GM19328 (cell line): ENCODE measurements around the gene KCNIP4.
A peak's percentile ranks its signal among the peaks of the same experiment; 100 is the strongest.
"Not testable (repeated sequence)": the region's sequence is repeated elsewhere in the genome, so short reads cannot be mapped to it uniquely, and the experiment has no call there.

Source experiments
- ATAC-seq: cut with Tn5 transposase; IDR thresholded peaks from one replicate; pipeline ENCODE4 v1.9.1; 2021; ENCODE audit warnings: mild to moderate bottlenecking, moderate library complexity; ENCODE audit not compliant: unreplicated experiment

The KCNIP4 gene

DNA sequence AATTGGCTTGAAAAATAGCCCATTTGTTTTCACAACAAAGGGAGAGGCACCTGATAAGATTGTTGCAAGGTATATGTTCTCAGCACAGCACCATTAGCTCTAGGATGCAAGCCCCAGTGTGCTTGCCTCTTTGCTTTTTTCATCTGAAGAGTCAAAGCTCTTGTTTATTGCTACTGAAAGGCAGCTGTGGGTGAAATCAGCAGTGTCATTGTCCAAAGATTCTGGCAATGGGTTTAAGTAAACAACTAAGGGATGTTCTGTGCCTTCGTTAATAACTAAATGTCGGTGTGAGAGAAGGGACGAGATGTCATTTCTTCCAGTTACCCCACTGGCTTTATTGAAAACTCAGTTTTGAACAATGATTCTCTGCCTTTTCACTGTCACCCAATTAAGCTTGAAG lies 567.7 kb downstream of the KCNIP4 start:
- no peak for ATAC-seq

DNA sequence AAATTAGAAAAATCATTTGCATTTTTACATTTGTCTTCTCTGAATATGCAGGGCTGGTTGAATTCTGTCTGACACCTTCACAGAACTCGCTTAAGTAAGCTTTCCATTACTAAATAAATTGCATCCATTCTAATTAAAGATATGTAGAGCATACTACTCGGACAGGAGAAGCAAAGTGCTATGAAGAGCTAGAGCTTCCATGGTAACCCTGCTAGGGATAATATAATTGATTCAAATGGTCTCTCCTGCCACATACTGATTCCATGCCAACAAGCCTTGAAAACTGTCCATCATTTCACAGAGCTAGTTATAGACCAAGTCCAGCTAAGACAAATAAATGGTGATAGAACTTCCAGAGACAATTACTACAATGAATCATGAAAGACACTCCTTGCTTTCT lies 571.5 kb downstream of the KCNIP4 start:
- no peak for ATAC-seq

DNA sequence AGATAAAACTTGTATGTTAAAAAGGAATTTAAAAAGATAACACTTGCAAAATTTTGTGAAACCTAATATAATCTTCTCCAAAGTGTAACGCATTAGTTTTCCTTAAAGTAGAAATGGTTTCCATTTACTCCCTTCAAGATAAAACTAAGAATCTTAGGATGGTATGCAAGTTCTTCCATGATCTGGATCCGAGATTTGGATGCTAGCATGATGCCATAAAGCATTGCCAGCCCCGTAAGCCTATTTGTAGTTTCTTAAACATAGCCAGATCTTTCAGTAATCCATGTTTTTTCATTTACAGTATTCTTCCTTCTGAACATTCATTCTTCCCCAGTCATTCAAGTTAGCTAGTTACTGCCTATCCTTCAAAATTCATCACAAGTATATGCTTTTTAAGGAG lies 572.4 kb downstream of the KCNIP4 start:
- ATAC-seq = no peak

DNA sequence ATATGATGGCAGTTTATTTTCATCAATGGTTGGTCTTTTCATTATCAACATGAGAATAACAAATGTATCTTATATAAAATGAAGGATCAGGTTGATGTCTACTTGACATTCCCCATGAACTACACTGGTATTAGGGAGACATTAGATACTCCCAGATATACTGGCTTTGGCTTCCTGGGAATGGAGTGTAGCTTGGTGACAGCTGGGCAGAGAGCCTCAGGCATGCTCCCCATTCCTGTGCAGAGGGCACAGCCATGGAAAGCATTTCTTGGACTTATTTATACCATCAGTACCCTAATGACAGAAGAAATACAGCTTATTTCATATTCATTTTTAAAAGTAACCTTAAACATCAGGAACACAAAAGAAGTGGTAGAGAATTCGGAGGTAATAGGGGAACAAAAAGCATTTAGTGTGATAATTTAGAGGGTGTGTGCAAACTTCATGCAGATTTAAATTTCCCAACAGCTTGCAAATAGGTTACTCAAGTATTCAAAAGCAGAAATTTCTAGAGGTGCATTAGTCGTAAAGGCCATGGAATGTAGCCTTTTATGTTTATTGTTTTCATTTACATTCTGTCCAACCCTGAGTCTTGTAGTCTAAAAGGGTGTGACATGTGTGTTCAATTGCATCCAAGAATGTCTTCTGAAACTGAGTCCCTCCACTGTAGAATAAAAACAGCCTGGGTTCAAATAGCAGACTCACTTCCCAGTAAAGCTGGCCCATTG lies 573.8 kb downstream of the KCNIP4 start:
- ATAC-seq = no peak

DNA sequence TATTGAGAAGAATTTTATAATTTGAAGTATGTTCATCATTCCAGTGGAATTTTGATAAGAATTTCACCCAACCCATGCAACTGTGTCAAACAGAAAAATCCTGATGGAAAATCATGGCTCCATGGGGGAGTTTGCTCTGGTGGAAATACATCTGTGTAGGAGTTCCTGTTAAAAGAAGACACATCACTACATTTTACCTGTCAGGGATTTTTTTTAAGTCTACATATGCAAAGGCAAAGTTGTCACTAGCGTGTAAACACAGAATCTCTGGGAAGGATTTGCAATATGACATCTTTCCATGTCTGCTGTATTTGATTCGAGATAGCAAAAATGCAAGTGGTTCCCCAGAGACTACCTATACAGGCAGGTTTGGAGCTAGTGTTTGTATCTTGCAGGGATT lies 581.0 kb downstream of the KCNIP4 start:
- no peak for ATAC-seq

DNA sequence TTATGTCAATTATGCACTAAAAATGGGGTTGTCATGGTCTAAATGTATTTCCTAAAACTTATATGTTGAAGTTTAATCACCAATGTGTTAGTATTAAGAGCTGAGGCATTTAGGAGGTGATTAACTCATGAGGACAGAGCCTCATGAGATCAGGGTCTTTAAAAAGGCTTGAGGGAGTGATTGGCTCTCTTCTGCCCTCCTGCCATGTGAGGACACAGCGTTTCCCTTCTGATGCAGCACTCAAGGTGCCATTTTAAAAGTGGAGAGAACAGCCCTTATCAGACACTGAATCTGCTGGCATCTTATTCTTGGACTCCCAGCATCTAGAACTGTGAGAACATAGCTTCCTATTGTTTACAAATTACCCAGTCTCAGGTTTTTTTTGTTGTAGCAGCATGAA lies 581.7 kb downstream of the KCNIP4 start:
- no peak for ATAC-seq

DNA sequence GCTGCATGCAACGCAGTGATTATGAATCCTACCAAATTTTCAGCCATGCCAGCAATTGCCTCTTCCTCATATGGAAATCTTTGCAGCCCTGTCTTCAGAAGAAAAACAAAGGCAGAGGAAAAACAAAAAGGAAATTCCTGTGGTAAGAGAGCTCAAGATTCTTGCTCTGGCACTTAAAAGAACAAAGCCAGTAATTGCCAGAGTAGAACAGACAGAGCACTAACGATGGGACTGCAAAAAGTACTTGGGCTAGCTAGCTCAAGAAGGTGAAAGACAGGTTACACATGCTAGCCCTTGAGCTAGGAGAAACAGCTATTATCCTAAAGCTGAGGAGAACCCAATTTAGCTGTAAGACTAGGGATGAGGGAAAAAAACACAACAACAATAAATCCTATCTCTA lies 582.3 kb downstream of the KCNIP4 start:
- ATAC-seq = no peak

DNA sequence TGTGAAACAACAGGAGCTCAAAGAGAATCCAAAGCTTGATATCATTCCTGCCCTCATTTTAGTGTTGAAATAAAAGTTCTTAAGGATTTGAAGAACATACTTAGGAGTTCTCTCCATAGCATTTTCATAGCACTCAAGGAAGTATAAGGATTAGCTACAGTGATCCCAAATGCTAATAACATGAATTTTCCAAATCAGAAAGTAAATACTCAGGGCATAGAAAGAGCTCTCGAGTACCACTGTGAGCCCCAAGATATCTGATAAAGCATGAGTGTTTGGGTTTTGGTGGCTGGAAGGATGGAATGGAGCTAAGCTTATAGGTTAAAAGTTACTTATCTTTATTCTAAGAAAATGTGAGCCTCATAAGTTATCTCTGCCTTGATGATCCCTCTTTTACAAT lies 584.9 kb downstream of the KCNIP4 start:
- no peak for ATAC-seq

DNA sequence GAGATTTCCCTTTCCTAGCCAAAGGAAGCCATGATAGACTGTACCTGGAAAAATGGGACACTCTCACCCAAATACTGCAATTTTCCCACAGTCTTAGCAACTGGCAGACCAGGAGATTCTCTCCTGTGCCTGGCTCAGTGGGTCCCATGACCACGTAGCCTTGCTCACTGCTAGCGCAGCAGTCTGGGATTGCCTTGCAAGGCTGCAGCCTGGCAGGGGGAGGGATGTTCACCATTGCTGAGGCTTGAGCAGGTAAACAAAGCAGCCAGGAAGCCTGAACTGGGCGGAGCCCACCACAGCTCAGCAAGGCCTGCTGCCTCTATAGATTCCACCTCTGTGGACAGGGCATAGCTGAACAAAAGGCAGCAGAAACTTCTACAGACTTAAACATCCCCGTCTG lies 596.2 kb downstream of the KCNIP4 start:
- ATAC-seq = not testable (repeated sequence)

DNA sequence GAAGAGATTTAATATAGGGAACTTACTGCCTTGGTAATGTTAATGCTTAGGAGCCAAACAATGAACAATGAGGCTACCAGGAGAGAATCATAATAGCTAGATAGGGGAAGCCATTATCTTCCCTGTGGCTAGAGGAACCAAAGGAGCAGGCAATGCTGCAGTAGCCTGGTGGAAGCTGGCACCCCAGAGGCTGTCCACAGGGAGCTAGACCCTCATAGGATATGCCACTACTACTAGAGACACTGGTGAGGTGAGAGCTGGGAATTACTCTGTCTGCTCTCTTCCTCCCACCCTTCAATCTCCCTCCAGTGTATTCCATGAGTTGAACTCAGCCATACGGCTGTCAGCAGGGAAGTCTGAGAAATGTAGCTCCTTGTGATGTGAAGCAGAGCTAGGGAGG lies 601.4 kb downstream of the KCNIP4 start:
- ATAC-seq = no peak

DNA sequence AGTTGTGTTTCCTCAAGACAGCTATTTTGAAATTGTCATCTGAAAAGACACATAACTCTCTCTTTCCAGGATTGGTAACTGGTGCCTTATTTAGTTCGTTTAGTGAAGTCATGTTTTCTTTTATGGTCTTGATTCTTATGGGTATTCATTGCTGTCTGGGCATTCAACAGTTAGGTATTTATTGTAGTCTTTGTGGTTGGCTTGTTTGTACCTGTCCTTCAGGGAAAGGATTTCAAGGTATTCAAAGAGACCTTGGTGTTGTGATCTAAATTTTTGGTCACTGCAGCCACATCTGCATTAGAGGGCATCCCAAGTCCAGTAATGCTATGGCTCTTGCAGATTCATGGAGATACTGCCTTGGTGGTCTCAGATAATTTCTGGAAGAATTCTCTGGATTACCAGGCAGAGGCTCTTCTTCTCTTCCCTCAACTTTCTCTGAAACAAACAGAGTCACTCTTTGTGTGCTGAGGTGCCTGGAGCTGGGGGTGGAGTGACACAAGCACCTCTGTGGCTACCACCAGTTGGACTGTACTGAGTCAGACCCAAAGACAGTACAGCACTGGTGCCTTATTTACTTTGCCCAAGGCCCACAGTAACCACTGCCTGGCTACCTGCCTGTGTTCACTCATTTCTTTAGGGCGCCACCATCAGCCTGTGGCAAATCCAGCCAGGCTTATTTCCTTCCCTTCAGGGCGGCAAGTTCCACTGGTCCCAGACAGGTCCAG lies 620.4 kb downstream of the KCNIP4 start:
- ATAC-seq = no peak

DNA sequence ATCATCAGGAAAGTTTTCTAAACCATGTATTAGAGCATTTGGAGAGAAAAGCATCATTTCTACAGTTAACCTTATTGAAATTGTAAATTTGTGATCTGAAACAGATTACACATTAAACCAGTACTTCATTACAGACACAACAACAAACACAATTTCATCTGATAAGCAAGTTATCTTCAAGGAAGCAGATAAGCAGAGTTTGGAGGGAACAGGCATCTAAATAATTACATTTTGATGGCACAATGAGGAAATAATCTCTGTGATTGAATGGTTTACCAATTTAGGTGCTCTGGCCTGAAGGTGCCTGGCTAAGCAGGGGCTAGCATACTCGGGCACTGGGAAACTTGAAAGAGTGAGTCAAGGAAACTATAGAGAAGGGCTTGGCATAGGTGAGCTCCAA lies 628.5 kb downstream of the KCNIP4 start:
- no peak for ATAC-seq

DNA sequence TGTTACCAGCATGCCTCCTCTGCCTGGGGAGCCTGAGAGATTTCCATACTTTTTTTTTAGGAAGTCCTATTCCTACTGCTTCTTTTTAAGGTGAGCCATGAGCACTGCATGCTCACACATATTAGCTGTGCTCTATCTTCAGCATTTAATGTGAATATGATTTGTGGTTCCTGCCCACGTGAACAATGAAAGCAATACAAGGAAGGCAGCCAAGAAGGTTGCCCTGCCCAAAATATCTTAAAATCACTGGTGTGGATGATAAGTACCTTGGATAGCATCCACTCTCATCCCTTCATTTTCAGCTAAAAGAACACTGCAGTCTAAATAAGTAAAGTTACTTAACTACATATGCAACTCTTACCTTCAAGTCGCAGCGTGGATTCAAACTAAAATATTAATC lies 640.9 kb downstream of the KCNIP4 start:
- ATAC-seq = no peak

DNA sequence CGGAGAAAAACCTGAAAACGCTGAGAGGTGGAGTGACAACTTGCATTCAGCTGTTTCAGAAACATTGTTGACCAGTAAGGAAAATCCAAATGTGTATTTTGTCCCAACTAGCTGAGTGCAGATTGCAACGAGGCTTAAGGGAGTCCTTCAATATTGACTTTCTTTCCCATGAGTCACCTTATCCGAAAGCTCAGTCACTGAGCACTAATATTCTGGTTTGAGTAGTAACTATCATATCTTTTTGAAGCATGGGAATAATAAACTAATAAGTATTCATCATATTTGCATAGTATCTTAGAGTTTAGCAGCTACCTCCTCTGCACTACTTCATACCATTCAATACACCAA lies 644.1 kb downstream of the KCNIP4 start:
- ATAC-seq = no peak

DNA sequence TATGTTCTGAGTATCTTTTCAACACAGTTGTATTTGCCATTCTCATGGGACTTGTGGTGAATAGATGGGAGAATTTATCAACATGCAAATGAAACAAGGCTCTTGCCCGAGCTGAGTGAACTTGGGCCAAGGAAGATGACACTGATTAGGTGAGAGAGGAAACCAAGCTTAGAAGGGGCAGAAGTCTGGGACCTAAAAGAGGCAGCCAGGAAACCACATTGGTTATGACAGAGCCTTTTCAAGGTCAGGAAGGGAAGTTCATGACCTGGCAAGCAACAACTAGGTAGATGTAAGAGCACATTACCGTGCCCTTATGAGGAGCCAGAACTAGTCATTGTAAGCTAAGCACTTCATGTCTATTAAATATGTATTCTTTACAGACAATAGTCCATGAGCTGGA lies 658.0 kb downstream of the KCNIP4 start:
- peak; percentile 78 for ATAC-seq

DNA sequence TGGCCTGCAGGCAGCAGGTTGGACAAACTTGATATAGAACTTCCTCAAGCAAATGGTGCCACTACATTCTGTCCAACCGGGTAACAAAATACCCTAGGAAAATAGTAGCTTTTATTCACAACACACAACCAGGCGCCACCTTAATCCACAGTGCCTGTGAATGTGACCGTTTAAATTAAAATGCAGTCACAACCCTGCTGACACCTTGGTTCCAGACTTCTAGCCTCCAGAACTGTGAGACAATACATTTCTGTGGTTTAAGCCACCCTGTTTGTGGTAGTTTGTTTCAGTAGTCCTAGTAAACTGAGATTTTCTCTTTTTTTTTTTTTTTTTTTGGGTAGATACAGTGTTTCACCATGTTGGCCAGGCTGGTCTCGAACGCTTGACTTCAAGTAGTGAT lies 672.5 kb downstream of the KCNIP4 start:
- no peak for ATAC-seq

DNA sequence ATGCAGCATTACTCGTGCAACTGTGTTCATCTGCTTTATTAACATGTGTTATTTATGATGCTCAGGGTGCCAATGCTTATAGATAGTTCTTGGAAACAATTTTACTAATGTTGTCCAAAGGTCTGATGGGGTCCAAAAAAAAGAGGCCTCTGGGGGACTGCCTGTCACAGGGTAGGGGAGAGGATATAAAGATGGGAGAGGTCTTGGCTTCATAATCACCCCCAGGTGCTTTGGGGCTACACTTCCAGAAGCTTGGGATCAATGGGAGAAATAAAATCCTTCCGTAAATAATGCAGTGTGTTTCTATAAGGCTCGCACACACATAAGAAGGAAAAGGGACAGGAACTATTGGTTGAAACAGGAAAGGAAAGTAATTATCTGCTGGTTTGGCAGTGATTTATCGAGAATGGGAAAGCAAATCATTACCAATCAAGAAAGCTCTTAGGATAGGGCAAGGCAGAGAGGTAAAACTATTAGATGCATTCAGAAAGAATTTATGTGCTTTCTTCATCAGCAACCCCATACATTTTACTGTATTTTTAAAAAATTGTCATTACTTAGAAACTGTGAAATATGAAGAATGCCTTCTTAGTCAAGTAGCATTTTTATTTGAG lies 677.0 kb downstream of the KCNIP4 start:
- ATAC-seq = no peak

DNA sequence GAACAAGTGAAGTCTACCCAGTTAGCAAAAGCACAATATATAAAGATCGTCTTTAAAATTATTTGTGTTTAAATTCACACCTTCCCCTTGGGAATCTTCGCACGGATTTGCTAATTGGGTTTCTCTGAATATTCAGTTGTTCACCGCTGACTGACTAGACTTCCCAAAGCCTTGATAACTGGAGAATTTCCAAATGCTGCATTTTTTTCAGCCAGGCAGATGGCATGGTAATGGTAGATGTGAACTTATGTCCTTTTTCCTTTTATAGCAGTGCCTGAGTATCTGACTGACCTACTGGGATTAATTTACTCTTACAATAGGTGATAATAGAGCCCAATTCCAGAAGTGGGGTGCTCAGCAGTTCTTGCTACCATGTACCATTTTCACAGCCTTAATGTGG lies 700.2 kb downstream of the KCNIP4 start:
- ATAC-seq = no peak

DNA sequence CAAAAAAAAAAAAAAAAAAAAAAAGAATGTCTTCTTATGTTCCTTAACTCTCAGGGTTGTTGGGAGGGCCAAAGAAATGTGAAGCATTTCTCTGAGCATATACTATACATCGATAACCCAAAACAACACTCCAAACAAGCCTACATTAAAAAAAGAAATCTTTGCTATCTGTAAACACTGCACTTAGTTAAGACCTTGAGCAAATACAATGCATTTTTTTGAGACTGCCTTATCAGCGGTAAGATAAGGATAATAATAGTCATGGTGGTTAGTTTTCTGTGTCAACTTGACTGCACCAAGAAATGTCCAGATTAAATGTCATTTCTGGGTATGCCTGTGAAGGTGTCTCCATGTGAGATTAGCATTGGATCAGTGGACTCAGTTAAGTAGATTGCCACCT lies 706.4 kb downstream of the KCNIP4 start:
- ATAC-seq = no peak

DNA sequence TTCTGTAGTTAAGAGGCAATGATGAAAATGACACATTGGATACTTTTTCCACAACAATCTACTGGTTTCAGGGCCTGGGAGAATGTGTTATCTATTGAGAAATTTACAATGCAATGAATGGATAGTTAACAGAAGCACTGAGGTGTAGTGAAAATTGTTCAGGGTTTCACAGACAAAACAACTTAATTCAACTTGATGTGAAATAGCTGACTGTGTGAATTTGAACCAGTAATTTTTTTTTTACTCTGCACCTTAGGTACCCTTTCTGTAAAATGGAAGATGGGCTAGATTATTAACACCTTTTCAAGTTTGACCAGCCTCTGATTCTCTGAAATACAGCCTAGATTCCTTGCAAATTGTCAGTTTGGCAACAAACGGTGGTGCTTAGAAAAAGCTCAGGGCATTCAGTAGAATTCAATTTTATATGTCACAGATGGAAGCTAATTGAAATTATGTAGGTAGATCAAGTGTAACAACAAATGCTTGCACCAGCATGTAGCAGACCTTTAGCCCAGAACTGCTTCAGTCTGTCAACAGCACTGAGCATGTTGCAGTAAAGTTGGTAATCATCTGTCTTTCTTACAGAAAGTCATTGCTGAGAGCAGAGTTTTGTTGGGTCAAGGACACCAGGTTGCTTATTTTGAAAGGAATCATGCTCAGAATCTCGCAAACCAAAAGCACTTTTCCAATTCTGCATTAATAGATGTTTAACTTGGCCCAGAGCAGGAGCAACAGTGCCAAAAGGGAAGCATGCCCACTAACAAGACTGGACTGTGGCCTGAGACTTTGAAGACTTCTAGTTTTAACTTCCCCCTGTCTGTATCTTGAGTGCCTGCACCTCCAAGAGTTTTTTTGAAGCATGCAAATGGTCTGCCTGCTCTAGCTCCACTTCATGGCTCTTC lies 721.7 kb downstream of the KCNIP4 start:
- ATAC-seq = no peak

DNA sequence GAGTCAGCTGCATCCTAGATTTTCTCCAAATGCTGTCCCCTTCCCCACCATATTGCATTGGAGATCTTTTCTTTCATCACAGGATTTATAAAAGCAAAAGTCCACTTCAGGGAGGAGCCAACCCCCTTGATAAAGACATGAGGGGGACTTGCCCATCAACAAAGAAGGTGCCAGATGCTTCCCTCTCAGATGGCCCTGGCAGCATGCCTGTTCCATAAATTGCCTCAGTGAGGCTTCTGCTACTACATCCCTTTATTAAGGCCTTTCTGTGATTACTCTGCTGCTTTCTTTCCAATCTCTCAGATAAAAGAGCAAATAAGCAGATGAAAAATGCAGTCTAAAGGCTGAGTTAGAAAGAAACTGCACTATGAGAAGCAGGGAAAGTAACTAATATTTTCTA lies 736.7 kb downstream of the KCNIP4 start:
- no peak for ATAC-seq
